ENCODE data around the gene IPCEF1.

DNA sequence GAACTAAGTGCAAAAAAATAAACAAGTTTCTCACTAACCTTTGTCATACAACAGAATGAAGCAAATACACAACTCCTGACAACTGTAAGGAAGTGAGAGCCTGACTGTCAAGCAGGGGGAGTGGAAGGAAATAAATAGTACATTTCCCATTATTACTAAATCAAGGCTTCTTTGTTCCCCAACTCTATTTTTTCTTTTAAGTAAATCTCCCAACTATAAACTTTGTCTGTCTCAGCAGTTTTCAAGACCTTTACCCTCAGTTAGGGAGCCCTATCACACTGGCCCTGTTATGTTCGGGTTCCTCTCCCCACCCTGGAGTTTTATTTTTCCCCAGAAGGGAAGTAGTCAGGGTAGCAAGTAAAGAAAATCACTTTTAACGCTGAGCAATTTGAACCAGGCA, 24.1 kb upstream of the IPCEF1 start:
- no peak for TF ChIP-seq POLR2A (IDR thresholded peaks at IDR 0.05; ENCODE audit: extremely low read depth, insufficient read length)
- TF ChIP-seq, protein P1, sequence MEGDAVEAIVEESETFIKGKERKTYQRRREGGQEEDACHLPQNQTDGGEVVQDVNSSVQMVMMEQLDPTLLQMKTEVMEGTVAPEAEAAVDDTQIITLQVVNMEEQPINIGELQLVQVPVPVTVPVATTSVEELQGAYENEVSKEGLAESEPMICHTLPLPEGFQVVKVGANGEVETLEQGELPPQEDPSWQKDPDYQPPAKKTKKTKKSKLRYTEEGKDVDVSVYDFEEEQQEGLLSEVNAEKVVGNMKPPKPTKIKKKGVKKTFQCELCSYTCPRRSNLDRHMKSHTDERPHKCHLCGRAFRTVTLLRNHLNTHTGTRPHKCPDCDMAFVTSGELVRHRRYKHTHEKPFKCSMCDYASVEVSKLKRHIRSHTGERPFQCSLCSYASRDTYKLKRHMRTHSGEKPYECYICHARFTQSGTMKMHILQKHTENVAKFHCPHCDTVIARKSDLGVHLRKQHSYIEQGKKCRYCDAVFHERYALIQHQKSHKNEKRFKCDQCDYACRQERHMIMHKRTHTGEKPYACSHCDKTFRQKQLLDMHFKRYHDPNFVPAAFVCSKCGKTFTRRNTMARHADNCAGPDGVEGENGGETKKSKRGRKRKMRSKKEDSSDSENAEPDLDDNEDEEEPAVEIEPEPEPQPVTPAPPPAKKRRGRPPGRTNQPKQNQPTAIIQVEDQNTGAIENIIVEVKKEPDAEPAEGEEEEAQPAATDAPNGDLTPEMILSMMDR (IDR thresholded peaks at IDR 0.05; ENCODE audit: low read depth, low read length), result no peak
- TF ChIP-seq MAX (IDR thresholded peaks at IDR 0.05; ENCODE audit: low read depth, low read length), result no peak

Data from NB4 (cell line).